K562 (cell line): ENCODE measurements around the gene ART4. TPM values are rescaled to one million over a fixed set of nuclear protein-coding genes. Genes with fewer than 3 reads are reported as not detected.

ENCODE experiments used
- ATAC-seq: fragments of 200-7000 bp; cut with Tn5 transposase; 3 replicates; pipeline ENCODE4 v1.9.1; 2020; ENCODE audit warnings: moderate library complexity
- BruUV-seq: library from RNA; stranded (reverse); fragments of 400-500 nt; replicated peaks from 2 replicates; lab custom pipeline; 2021; lab: Mats Ljungman, UMichigan
- CTCF ChIA-PET: fragments of 300-600 bp; formaldehyde crosslinking; extraction: SDS; loops from one replicate; lab custom pipeline; 2021; ENCODE audit warnings: low intra/inter-chr PET ratio; lab: Yijun Ruan, JAX
- POLR2A ChIA-PET: fragments of 300-600, 350-650 bp; sonication (Branson Sonifier 250); formaldehyde crosslinking; extraction: SDS; loops from one replicate; lab custom pipeline; 2021; ENCODE audit warnings: antibody characterized with exemption, inconsistent platforms; lab: Yijun Ruan, JAX
- DNase-seq, 4 experiments: peaks; one replicate each; pipeline versions ENCODE4 v3.0.0 to v3.0.0-alpha.2; 2011 to 2018; ENCODE audit warnings: low spot score in 3 of 4, mixed read lengths in 3 of 4; ENCODE audit errors: extremely low read depth in 1 of 4
- FAIRE-seq: peaks from 2 replicates; lab custom pipeline; 2011; peaks lifted over from hg19 to GRCh38; lab: Jason Lieb, UNC
- H2AFZ ChIP-seq: 2 replicates; pipeline ENCODE4 v1.6.0; 2011; ENCODE audit warnings: low read depth, low read length, control low read depth, inconsistent platforms
- H3K27ac ChIP-seq: fragments of 200-600 bp; 3 replicates; pipeline ENCODE4 v1.8.0; 2011; ENCODE audit warnings: low read depth, mild to moderate bottlenecking, control low read depth, inconsistent platforms, low read length, moderate library complexity, mixed read lengths; ENCODE audit errors: extremely low read depth
- H3K27me3 ChIP-seq, 2 experiments: fragments of 300-600 bp in 1 of 2; 2 replicates in 1 of 2; 3 replicates in 1 of 2; pipeline versions ENCODE4 v1.6.0 to v1.8.0; 2011; ENCODE audit warnings: inconsistent platforms in 2 of 2, low read length in 2 of 2, mild to moderate bottlenecking in 1 of 2, mixed read lengths in 1 of 2, moderate library complexity in 1 of 2; ENCODE audit not compliant: control insufficient read depth in 2 of 2, insufficient read depth in 2 of 2
- H3K36me3 ChIP-seq: fragments of 300-600 bp; 3 replicates; pipeline ENCODE4 v1.8.0; 2011; ENCODE audit warnings: mild to moderate bottlenecking, low read length, inconsistent platforms; ENCODE audit not compliant: control insufficient read depth, insufficient read depth
- H3K4me1 ChIP-seq, 2 experiments: fragments of 200-600 bp in 1 of 2; replicated peaks in 1 of 2; 2 replicates in 1 of 2; 3 replicates in 1 of 2; pipeline versions ENCODE4 v1.5.1 to v1.8.0; 2011; ENCODE audit warnings: inconsistent platforms in 2 of 2, low read length in 2 of 2, mild to moderate bottlenecking in 1 of 2, mixed read lengths in 1 of 2, moderate library complexity in 1 of 2; ENCODE audit not compliant: control insufficient read depth in 2 of 2, insufficient read depth in 2 of 2
- H3K4me2 ChIP-seq: 2 replicates; pipeline ENCODE4 v1.6.1; 2011; ENCODE audit warnings: low read length, control low read depth, inconsistent platforms, mixed read lengths; ENCODE audit not compliant: insufficient read depth
- H3K4me3 ChIP-seq: fragments of 200-600 bp; sonication (generic), shearing (Covaris generic); 2 replicates; pipeline ENCODE4 v1.5.1; 2016; ENCODE audit warnings: control low read depth, inconsistent platforms
- H3K79me2 ChIP-seq: fragments of 200-600 bp; 3 replicates; pipeline ENCODE4 v1.8.0; 2011; ENCODE audit warnings: low read length, inconsistent platforms; ENCODE audit not compliant: control insufficient read depth, insufficient read depth
- H3K9ac ChIP-seq, 2 experiments: 2 replicates each; pipeline versions ENCODE4 v1.6.0 to v1.6.1; 2011; ENCODE audit warnings: low read depth in 2 of 2, low read length in 2 of 2, control low read depth in 1 of 2, inconsistent platforms in 1 of 2, mild to moderate bottlenecking in 1 of 2, mixed read lengths in 1 of 2; ENCODE audit not compliant: insufficient read depth in 1 of 2
- H3K9me1 ChIP-seq: one replicate; pipeline ENCODE4 v1.6.0; 2011; ENCODE audit warnings: inconsistent platforms, mild to moderate bottlenecking, low read length, moderate library complexity; ENCODE audit not compliant: control insufficient read depth, insufficient read depth
- H3K9me3 ChIP-seq: replicated peaks from 2 replicates; pipeline ENCODE4 v1.5.1; 2011; ENCODE audit warnings: low read depth, low read length, inconsistent platforms; ENCODE audit not compliant: control insufficient read depth, insufficient read depth
- H4K20me1 ChIP-seq: replicated peaks from 2 replicates; pipeline ENCODE4 v1.6.1; 2011; ENCODE audit warnings: low read length, inconsistent platforms, mixed read lengths; ENCODE audit not compliant: control insufficient read depth, insufficient read depth
- FOSL1 ChIP-seq: fragments of 200-800 bp; sonication (Bioruptor generic); conservative IDR thresholded peaks from 2 replicates; pipeline ENCODE4 v1.6.1; 2016; ENCODE audit warnings: missing genetic modification characterization, missing compliant biosample characterization
- JUND ChIP-seq, 2 experiments: IDR thresholded peaks; 2 replicates in 1 of 2; 3 replicates in 1 of 2; pipeline ENCODE4 v1.6.1; 2011; ENCODE audit warnings: borderline replicate concordance in 2 of 2, low read depth in 2 of 2, low read length in 2 of 2, improper control_type of control experiment in 1 of 2, missing biosample characterization in 1 of 2, missing genetic modification characterization in 1 of 2, missing genetic modification reagents in 1 of 2
- NCOA1 ChIP-seq: fragments of 450-650 bp; IDR thresholded peaks from 2 replicates; pipeline ENCODE4 v1.6.1; 2016; ENCODE audit warnings: low read depth
- SMARCA4 ChIP-seq: fragments of 450-650 bp; IDR thresholded peaks from 2 replicates; pipeline ENCODE4 v1.6.1; 2016
- TCFL5 ChIP-seq: fragments of 250-450 bp; sonication (Bioruptor Pico); conservative IDR thresholded peaks from 2 replicates; pipeline ENCODE4 v1.6.1; 2021; ENCODE audit warnings: mild to moderate bottlenecking, moderate library complexity, matching md5 sums
- WGBS: fragments of 100-300 bp; shearing (Covaris generic); methylation state at CpG from one replicate; pipeline ENCODE4 v1.1.6; 2016; ENCODE audit warnings: low coverage, mixed read lengths; ENCODE audit not compliant: insufficient coverage; ENCODE audit errors: missing lambda C conversion rate; 5-methylcytosine and 5-hydroxymethylcytosine counted together
- in situ Hi-C: fragments of 300-500 bp; cut with MboI; formaldehyde crosslinking; loops from 4 replicates; pipeline ENCODE4 v1.15.0; 2018; ENCODE audit warnings: inconsistent platforms, mixed read lengths
- intact Hi-C: fragments of 100-400 bp; cut with micrococcal nuclease; formaldehyde crosslinking; loops from 2 replicates; pipeline ENCODE4 v1.14.2; 2022
- polyA plus RNA-seq, 8 experiments: library from polyadenylated mRNA; depleted of rRNA in 4 of 8; stranded (reverse) in 5 of 8; unstranded in 3 of 8; fragments of >200 nt; fragmentation: Nextera tagmentation in 2 of 8; fragmentation: Illumina TruSeq in 1 of 8; extraction: Ambion mirVana in 2 of 8; extraction: Trizol in 1 of 8; gene quantifications; 2 replicates each; pipeline versions ENCODE4 v1.2.1 to v1.2.3, GENCODE V29; 2011 to 2014; ENCODE audit warnings: inconsistent platforms in 1 of 8, missing spikeins in 1 of 8
- total RNA-seq, 7 experiments: library from RNA; depleted of rRNA in 6 of 7; stranded (reverse); fragments of >200 nt in 6 of 7; fragmentation: Illumina TruSeq in 2 of 7; extraction: Trizol in 2 of 7; gene quantifications; 2 replicates each; pipeline versions ENCODE4 v1.2.1 to v1.2.3, GENCODE V29; 2011 to 2021; ENCODE audit warnings: low replicate concordance in 1 of 7
- TF ChIP-seq, protein P1 (sequence below), 2 experiments: fragments of 450-650 bp; formaldehyde crosslinking in 1 of 2; IDR thresholded peaks; 2 replicates each; pipeline versions ENCODE4 v1.4.0 to v1.6.1; 2014 to 2020; ENCODE audit warnings: mild to moderate bottlenecking in 2 of 2, borderline replicate concordance in 1 of 2, low read depth in 1 of 2
- TF ChIP-seq, protein P2 (sequence below): fragments of 450-650 bp; IDR thresholded peaks from 2 replicates; pipeline ENCODE4 v1.6.1; 2016; ENCODE audit warnings: borderline replicate concordance

The ART4 gene
- total and polyA plus RNA-seq, 9 of the 15 experiments (the other 6 are each of a cell fraction or from before 2014, with no cell fraction given) = 0.07 TPM; not detected in 8

DNA sequence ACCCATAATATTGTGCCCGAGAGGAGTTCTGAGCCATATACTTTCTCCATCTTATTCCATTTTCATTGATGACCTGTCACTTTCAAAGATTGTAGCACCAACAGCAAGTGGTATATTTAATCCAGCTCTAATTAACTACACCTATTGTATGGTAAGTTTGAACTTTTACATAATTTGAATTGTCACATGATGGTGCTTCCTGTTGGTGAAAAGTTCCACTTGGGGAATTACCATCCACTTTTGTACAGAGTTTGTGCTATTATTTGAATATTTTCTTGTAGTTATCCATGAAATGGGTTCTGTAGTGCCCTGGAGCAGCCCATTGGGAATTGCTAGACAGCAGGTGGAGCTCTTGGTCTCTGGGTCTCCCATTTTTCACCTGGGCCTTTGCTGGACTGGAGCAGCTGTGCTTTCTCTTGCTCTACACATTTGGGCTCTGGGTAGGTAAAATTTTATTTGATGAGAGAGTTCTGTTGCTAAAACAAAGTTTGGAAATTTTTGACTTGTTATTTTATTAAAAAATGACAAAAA, 32.3 kb downstream of the ART4 start:
- ChIA-PET POLR2A (no interaction called here), CTCF (interaction anchor here (0.8 to 2.4 kb wide), 2 partner anchors 184 to 457 kb away, joined by 3 to 12 read pairs; no protein-coding TSS in a partner anchor)
- Histone ChIP-seq H3K36me3 (no peaks in the 10 kb centered on the region), H2AFZ (no peak overlapping the region), H3K9ac (no peak overlapping the region), H3K27ac (no peak overlapping the region), H4K20me1 (no peaks in the 10 kb centered on the region), H3K9me3 (no peaks in the 10 kb centered on the region), H3K9me1 (no peaks in the 10 kb centered on the region), H3K79me2 (no peaks in the 10 kb centered on the region), H3K4me2 (no peak overlapping the region), H3K27me3 (no peaks in the 10 kb centered on the region), H3K4me1 (no peaks in the 10 kb centered on the region), H3K4me3 (no peak overlapping the region)
- DNase-seq = peak in 2 of 4 experiments; percentile 10 to 37
- ATAC-seq = peak; percentile 72
- no TSS peak for BruUV-seq
- no peak for FAIRE-seq
- WGBS = 13% methylated on average over 1 of the region's 1 CpG
- in situ Hi-C loops (loop anchor here (25.0 kb wide), 1 partner anchor 1076 kb away; the partner anchor contains the start of gene STRAP), intact Hi-C loops (loop anchor here (10.0 kb wide), 1 partner anchor 184 kb away; no protein-coding TSS in a partner anchor)
- TF ChIP-seq TCFL5 (CRISPR knock-in tag) (no peak), NCOA1 (no peak), JUND (IDR thresholded peaks at IDR 0.05; ENCODE audit: borderline replicate concordance, low read depth, low read length) (no peak), JUND (tag; IDR thresholded peaks at IDR 0.05; ENCODE audit: borderline replicate concordance, low read depth, low read length) (no peak), SMARCA4 (no peak), FOSL1 (no peak)
- TF ChIP-seq, protein P1, sequence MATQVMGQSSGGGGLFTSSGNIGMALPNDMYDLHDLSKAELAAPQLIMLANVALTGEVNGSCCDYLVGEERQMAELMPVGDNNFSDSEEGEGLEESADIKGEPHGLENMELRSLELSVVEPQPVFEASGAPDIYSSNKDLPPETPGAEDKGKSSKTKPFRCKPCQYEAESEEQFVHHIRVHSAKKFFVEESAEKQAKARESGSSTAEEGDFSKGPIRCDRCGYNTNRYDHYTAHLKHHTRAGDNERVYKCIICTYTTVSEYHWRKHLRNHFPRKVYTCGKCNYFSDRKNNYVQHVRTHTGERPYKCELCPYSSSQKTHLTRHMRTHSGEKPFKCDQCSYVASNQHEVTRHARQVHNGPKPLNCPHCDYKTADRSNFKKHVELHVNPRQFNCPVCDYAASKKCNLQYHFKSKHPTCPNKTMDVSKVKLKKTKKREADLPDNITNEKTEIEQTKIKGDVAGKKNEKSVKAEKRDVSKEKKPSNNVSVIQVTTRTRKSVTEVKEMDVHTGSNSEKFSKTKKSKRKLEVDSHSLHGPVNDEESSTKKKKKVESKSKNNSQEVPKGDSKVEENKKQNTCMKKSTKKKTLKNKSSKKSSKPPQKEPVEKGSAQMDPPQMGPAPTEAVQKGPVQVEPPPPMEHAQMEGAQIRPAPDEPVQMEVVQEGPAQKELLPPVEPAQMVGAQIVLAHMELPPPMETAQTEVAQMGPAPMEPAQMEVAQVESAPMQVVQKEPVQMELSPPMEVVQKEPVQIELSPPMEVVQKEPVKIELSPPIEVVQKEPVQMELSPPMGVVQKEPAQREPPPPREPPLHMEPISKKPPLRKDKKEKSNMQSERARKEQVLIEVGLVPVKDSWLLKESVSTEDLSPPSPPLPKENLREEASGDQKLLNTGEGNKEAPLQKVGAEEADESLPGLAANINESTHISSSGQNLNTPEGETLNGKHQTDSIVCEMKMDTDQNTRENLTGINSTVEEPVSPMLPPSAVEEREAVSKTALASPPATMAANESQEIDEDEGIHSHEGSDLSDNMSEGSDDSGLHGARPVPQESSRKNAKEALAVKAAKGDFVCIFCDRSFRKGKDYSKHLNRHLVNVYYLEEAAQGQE (IDR thresholded peaks at IDR 0.05; ENCODE audit: borderline replicate concordance) = peak; percentile 41; the same call in 1 of the 2 replicates
- TF ChIP-seq, protein P1 (CRISPR knock-in tag; IDR thresholded peaks at IDR 0.05; ENCODE audit: low read depth) = no peak
- TF ChIP-seq, protein P2, sequence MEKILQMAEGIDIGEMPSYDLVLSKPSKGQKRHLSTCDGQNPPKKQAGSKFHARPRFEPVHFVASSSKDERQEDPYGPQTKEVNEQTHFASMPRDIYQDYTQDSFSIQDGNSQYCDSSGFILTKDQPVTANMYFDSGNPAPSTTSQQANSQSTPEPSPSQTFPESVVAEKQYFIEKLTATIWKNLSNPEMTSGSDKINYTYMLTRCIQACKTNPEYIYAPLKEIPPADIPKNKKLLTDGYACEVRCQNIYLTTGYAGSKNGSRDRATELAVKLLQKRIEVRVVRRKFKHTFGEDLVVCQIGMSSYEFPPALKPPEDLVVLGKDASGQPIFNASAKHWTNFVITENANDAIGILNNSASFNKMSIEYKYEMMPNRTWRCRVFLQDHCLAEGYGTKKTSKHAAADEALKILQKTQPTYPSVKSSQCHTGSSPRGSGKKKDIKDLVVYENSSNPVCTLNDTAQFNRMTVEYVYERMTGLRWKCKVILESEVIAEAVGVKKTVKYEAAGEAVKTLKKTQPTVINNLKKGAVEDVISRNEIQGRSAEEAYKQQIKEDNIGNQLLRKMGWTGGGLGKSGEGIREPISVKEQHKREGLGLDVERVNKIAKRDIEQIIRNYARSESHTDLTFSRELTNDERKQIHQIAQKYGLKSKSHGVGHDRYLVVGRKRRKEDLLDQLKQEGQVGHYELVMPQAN = no peak
